Measurements from ENCODE around the gene PLEKHG5.

Gene PLEKHG5, protein sequence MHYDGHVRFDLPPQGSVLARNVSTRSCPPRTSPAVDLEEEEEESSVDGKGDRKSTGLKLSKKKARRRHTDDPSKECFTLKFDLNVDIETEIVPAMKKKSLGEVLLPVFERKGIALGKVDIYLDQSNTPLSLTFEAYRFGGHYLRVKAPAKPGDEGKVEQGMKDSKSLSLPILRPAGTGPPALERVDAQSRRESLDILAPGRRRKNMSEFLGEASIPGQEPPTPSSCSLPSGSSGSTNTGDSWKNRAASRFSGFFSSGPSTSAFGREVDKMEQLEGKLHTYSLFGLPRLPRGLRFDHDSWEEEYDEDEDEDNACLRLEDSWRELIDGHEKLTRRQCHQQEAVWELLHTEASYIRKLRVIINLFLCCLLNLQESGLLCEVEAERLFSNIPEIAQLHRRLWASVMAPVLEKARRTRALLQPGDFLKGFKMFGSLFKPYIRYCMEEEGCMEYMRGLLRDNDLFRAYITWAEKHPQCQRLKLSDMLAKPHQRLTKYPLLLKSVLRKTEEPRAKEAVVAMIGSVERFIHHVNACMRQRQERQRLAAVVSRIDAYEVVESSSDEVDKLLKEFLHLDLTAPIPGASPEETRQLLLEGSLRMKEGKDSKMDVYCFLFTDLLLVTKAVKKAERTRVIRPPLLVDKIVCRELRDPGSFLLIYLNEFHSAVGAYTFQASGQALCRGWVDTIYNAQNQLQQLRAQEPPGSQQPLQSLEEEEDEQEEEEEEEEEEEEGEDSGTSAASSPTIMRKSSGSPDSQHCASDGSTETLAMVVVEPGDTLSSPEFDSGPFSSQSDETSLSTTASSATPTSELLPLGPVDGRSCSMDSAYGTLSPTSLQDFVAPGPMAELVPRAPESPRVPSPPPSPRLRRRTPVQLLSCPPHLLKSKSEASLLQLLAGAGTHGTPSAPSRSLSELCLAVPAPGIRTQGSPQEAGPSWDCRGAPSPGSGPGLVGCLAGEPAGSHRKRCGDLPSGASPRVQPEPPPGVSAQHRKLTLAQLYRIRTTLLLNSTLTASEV

DNA sequence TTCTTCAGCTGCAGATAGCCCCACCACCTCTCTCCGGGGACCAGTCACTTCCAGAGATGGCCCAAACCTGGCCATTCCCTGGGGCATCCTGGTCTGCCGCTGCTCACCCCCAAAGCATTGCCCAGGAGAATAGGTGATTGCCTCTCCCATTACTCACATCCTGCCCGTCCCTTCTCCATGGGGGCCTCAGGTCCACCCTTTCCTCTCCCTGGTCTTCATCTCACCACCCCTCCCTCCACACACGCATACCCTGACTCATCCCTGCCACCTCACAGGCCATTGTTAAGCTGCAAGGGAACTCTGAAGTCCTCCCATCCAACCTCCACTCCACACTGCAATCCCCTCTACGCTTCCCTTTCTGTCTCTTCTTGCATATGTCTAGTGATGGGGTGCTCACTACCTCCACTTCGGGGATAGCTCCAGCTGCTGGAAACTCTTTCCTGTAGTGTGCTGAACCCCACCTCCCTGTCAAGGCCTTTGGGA is at the start of gene PLEKHG5:
Gene PLEKHG5 (minus strand): TSS at position 188 of the 483 bp plus-strand sequence. CDS start 14,096 bp downstream, outside the sequence.
- no peak within 1 kb of the TSS for H3K27ac ChIP-seq (ENCODE audit: low read length)
- H3K9me3 ChIP-seq (ENCODE audit: control insufficient read depth in 1 of 2, low read length in 2 of 2): no peaks in the 10 kb centered on the region
- H3K4me3 ChIP-seq (ENCODE audit: low read depth in 1 of 2, low read length in 2 of 2): peak within 1 kb of the TSS; percentile 48 to 77
- peaks cover 8% of the 10 kb centered on the region for H3K27me3 ChIP-seq (ENCODE audit: low read depth, low read length)
- H3K36me3 ChIP-seq (ENCODE audit: control insufficient read depth in 1 of 2, insufficient read depth in 2 of 2, low read length in 2 of 2): no peaks in the 10 kb centered on the region
- H3K4me1 ChIP-seq (ENCODE audit: control insufficient read depth in 1 of 2, insufficient read depth in 2 of 2, low read length in 2 of 2): peaks cover 0 to 25% of the 10 kb centered on the region in 2 donors

DNA sequence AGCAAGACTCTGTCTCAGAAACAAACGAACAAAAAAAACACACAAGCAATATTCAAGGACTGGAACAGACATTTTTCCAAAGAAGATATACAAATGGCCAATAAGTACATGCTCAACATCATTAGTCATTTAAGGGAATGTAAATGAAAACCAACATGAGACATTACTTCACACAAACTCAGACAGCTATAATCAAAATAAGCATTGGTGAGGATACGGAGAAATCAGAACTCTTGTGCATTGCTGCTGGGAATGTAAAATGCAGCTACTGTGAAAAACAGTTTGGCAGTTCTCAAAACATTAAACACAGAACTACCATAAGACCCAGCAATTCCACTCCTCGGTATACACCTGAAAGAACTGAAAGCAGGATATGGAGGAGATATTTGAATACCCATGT is 47.5 kb upstream of the PLEKHG5 start:
- Histone ChIP-seq H3K9me3 (ENCODE audit: control insufficient read depth in 1 of 2, low read length in 2 of 2) (no peaks in the 10 kb centered on the region), H3K27me3 (ENCODE audit: low read depth, low read length) (no peaks in the 10 kb centered on the region), H3K36me3 (ENCODE audit: control insufficient read depth in 1 of 2, insufficient read depth in 2 of 2, low read length in 2 of 2) (peaks cover 5 to 30% of the 10 kb centered on the region in 2 donors), H3K4me1 (ENCODE audit: control insufficient read depth in 1 of 2, insufficient read depth in 2 of 2, low read length in 2 of 2) (no peaks in the 10 kb centered on the region), H3K4me3 (ENCODE audit: low read depth in 1 of 2, low read length in 2 of 2) (no peak overlapping the region), H3K27ac (ENCODE audit: low read length) (no peak overlapping the region)

DNA sequence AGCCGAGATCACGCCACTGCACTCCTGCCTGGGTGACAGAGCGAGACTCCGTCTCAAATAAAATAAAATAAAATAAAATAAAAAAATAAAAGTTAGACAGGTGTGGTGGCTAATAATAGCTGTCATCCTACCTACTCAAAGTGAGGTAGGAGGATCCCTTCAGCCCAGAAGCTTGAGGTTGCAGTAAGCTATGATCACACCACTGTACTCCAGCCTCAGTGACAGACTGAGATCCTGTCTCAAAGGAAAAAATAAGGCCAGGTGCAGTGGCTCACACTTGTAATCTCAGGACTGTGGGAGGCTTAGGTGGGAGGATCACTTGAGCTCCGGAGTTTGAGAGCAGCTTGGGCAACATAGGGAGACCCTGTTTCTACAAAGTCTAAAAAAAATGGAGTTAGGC is 44.8 kb upstream of the PLEKHG5 start:
- Histone ChIP-seq H3K9me3 (ENCODE audit: control insufficient read depth in 1 of 2, low read length in 2 of 2) (no peaks in the 10 kb centered on the region), H3K4me1 (ENCODE audit: control insufficient read depth in 1 of 2, insufficient read depth in 2 of 2, low read length in 2 of 2) (no peaks in the 10 kb centered on the region), H3K27ac (ENCODE audit: low read length) (no peak overlapping the region), H3K27me3 (ENCODE audit: low read depth, low read length) (no peaks in the 10 kb centered on the region), H3K36me3 (ENCODE audit: control insufficient read depth in 1 of 2, insufficient read depth in 2 of 2, low read length in 2 of 2) (peaks cover 28 to 46% of the 10 kb centered on the region in 2 donors), H3K4me3 (ENCODE audit: low read depth in 1 of 2, low read length in 2 of 2) (no peak overlapping the region)

DNA sequence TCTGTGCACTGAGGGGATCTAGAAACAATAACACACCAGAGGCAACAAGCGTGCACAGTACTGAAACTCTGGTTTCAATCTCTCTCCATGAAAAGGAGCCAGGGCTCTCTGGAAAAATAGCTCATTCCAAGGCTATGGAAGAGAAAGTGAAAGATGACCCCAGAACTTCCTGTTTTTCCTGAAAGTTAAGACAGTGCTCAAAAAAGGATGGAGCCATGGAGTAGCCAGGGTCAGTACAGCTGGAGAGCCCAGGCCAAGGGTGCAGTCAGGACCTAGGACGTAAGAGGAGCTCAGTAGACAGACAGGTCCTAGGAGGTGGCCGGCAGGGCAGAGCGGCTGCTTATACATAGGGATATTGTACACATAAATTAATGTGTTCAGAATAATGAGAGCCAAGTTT is 43.7 kb upstream of the PLEKHG5 start:
- Histone ChIP-seq H3K4me1 (ENCODE audit: control insufficient read depth in 1 of 2, insufficient read depth in 2 of 2, low read length in 2 of 2) (no peaks in the 10 kb centered on the region), H3K9me3 (ENCODE audit: control insufficient read depth in 1 of 2, low read length in 2 of 2) (no peaks in the 10 kb centered on the region), H3K27me3 (ENCODE audit: low read depth, low read length) (no peaks in the 10 kb centered on the region), H3K4me3 (ENCODE audit: low read depth in 1 of 2, low read length in 2 of 2) (no peak overlapping the region), H3K36me3 (ENCODE audit: control insufficient read depth in 1 of 2, insufficient read depth in 2 of 2, low read length in 2 of 2) (peaks cover 37 to 48% of the 10 kb centered on the region in 2 donors), H3K27ac (ENCODE audit: low read length) (no peak overlapping the region)

DNA sequence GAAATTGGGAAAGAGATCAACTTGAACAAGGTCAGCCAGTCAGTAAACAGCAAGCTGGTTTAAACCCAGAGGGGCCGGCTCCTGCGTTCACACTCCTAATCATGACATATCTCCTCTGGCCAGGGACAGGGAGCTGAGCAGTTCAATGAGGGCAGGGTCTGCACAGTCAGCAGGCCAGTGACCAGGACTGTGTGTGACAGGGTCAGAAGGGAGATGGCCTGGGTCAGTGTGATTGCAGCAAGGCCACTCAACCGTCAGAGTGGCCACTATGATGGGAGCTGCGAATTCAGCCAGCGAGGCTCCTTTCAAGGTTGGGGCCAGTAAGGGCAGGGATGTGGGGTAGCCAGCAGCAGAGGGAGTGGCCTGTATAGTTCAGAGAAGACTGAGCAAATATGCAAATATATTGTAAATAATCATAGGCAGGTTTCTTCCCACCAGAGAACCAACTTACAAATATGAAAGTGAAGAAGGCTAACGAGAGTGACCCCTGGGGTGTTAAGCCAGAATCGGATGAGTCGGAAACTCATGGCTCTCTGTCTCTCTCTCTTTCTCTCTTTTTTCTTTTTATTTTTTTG is 42.9 kb upstream of the PLEKHG5 start:
- Histone ChIP-seq H3K9me3 (ENCODE audit: control insufficient read depth in 1 of 2, low read length in 2 of 2) (no peaks in the 10 kb centered on the region), H3K4me1 (ENCODE audit: control insufficient read depth in 1 of 2, insufficient read depth in 2 of 2, low read length in 2 of 2) (no peaks in the 10 kb centered on the region), H3K36me3 (ENCODE audit: control insufficient read depth in 1 of 2, insufficient read depth in 2 of 2, low read length in 2 of 2) (peaks cover 37 to 48% of the 10 kb centered on the region in 2 donors), H3K27me3 (ENCODE audit: low read depth, low read length) (no peaks in the 10 kb centered on the region), H3K4me3 (ENCODE audit: low read depth in 1 of 2, low read length in 2 of 2) (no peak overlapping the region), H3K27ac (ENCODE audit: low read length) (no peak overlapping the region)

DNA sequence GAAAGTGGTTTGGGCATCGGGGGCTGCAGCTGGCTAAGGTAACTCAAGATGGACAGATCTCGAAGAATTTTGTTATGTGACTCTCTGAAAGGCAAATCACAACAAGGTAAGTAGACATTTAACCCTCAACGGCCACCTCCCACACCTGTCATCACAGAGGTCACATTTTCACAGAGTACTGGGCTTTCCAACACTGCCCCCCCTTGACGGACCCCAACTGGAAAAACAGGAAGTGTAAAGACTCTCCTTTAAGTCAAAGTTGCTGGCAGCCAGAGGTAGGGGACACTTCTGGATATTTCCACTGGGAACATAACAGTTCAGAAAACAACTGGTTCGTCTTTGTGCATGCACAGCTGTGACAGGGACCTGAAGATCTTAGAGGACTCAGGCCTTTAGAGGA is 40.5 kb upstream of the PLEKHG5 start:
- Histone ChIP-seq H3K4me3 (ENCODE audit: low read depth in 1 of 2, low read length in 2 of 2) (no peak overlapping the region), H3K4me1 (ENCODE audit: control insufficient read depth in 1 of 2, insufficient read depth in 2 of 2, low read length in 2 of 2) (no peaks in the 10 kb centered on the region), H3K27me3 (ENCODE audit: low read depth, low read length) (no peaks in the 10 kb centered on the region), H3K9me3 (ENCODE audit: control insufficient read depth in 1 of 2, low read length in 2 of 2) (no peaks in the 10 kb centered on the region), H3K36me3 (ENCODE audit: control insufficient read depth in 1 of 2, insufficient read depth in 2 of 2, low read length in 2 of 2) (peaks cover 46 to 56% of the 10 kb centered on the region in 2 donors), H3K27ac (ENCODE audit: low read length) (no peak overlapping the region)

DNA sequence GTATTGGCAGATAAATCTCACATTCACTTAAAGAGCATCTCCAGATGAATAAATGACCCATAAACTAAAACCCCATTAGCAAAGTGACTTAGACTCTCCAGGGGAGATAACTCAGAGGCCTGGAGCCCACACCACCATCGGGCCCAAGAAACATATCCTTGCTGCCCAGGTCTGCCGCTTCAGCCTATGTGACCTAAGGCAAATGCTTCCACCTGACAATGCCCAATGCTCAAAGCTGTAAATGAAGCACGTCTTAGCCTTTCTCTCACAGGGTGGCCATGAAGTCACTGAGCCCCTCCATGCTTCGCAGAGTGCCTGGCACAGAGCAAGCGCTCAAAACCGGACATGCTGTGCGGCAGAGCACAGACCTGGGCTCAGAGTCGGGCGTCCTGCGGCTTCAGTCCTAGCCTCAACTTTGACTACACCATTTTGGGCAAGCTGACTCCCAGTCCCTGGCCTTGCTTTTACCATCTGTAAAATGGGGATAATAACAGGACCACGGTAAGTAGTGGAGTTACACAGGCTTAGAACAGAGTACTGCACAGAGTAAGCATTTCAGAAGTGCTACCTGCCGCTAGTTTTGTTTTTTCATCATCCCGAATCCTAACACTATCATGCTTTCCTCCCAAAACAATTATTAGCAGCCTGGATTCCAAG is 39.2 kb upstream of the PLEKHG5 start:
- Histone ChIP-seq H3K36me3 (ENCODE audit: control insufficient read depth in 1 of 2, insufficient read depth in 2 of 2, low read length in 2 of 2) (peaks cover 57 to 67% of the 10 kb centered on the region in 2 donors), H3K4me1 (ENCODE audit: control insufficient read depth in 1 of 2, insufficient read depth in 2 of 2, low read length in 2 of 2) (no peaks in the 10 kb centered on the region), H3K4me3 (ENCODE audit: low read depth in 1 of 2, low read length in 2 of 2) (no peak overlapping the region), H3K9me3 (ENCODE audit: control insufficient read depth in 1 of 2, low read length in 2 of 2) (no peaks in the 10 kb centered on the region), H3K27ac (ENCODE audit: low read length) (no peak overlapping the region), H3K27me3 (ENCODE audit: low read depth, low read length) (no peaks in the 10 kb centered on the region)

DNA sequence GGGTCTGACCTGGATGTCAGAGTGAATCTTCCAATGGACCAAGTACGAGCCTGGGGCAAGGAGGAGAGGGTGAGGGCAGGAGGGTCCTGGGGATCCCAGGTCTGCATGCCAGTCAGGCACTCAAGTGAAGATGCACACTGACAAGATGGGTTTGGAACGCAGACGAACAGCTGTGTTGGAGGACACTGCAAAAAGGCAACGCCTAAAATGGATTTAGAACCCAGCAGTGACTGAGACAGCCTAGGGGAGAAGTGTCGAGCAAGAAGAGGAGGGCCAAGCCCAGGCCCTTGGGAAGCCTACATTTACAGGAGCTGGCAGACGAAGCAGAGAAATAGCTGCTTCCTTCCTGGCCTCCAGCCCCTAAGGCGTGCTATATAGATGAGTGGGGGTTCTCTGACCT is 37.0 kb upstream of the PLEKHG5 start:
- Histone ChIP-seq H3K4me3 (ENCODE audit: low read depth in 1 of 2, low read length in 2 of 2) (no peak overlapping the region), H3K4me1 (ENCODE audit: control insufficient read depth in 1 of 2, insufficient read depth in 2 of 2, low read length in 2 of 2) (no peaks in the 10 kb centered on the region), H3K9me3 (ENCODE audit: control insufficient read depth in 1 of 2, low read length in 2 of 2) (no peaks in the 10 kb centered on the region), H3K27ac (ENCODE audit: low read length) (no peak overlapping the region), H3K27me3 (ENCODE audit: low read depth, low read length) (no peaks in the 10 kb centered on the region), H3K36me3 (ENCODE audit: control insufficient read depth in 1 of 2, insufficient read depth in 2 of 2, low read length in 2 of 2) (peaks cover 58 to 67% of the 10 kb centered on the region in 2 donors)

DNA sequence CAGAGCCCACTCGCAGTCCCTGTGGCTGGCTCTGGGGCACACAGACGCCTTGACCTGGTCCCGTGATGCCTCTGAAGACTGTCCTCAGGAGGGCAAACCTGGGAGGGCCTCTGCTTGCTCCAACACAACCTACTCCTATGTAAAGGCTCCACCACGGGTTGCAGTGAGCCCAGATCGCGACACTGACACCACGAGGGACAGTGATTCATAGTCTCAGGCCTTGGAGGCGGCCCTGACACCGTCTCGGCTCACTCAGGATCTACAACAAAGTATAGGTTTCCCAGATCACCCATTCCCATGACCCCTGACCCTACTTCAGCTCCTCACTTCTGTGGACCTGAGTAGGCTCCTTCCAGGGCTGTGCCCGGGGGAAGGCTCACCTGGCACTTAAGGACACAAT is 34.8 kb upstream of the PLEKHG5 start:
- H3K9me3 ChIP-seq (ENCODE audit: control insufficient read depth in 1 of 2, low read length in 2 of 2): no peaks in the 10 kb centered on the region
- H3K4me1 ChIP-seq (ENCODE audit: control insufficient read depth in 1 of 2, insufficient read depth in 2 of 2, low read length in 2 of 2): no peaks in the 10 kb centered on the region
- H3K27me3 ChIP-seq (ENCODE audit: low read depth, low read length): no peaks in the 10 kb centered on the region
- peaks cover 36 to 45% of the 10 kb centered on the region in 2 donors for H3K36me3 ChIP-seq (ENCODE audit: control insufficient read depth in 1 of 2, insufficient read depth in 2 of 2, low read length in 2 of 2)
- no peak overlapping the region for H3K27ac ChIP-seq (ENCODE audit: low read length)
- no peak overlapping the region for H3K4me3 ChIP-seq (ENCODE audit: low read depth in 1 of 2, low read length in 2 of 2)

DNA sequence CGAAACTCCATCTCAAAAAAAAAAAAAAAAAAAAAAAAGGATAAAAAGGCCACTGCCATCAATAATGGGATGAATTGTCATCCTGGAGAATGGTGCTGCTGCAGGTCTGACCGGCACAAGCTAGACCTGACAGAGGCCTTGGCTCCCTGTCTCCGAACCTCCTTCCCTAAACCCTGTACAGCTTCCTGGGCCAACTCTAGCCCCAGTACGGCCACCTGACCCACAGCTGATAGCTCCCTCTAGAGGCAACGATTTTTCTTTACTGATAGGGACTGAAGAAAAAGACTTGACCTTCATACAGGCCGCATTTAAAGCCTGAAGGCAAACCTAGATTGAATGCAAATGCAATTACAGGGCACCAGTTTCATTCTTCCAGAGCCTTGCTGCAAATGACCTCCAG is 32.1 kb upstream of the PLEKHG5 start:
- Histone ChIP-seq H3K4me1 (ENCODE audit: control insufficient read depth in 1 of 2, insufficient read depth in 2 of 2, low read length in 2 of 2) (peaks cover 3 to 5% of the 10 kb centered on the region in 2 donors), H3K36me3 (ENCODE audit: control insufficient read depth in 1 of 2, insufficient read depth in 2 of 2, low read length in 2 of 2) (peaks cover 23 to 28% of the 10 kb centered on the region in 2 donors), H3K27ac (ENCODE audit: low read length) (no peak overlapping the region), H3K9me3 (ENCODE audit: control insufficient read depth in 1 of 2, low read length in 2 of 2) (no peaks in the 10 kb centered on the region), H3K4me3 (ENCODE audit: low read depth in 1 of 2, low read length in 2 of 2) (no peak overlapping the region), H3K27me3 (ENCODE audit: low read depth, low read length) (no peaks in the 10 kb centered on the region)
